GM12873 (cell line): ENCODE data around the gene TMCO4.

Source experiments
- TF ChIP-seq, protein P1 (sequence below): IDR thresholded peaks from 2 replicates; pipeline ENCODE4 v1.5.1; 2012; ENCODE audit warnings: low read depth, mild to moderate bottlenecking, moderate library complexity, low read length, control low read depth; ENCODE audit not compliant: insufficient read depth; ENCODE audit errors: missing control alignments

The TMCO4 gene

DNA sequence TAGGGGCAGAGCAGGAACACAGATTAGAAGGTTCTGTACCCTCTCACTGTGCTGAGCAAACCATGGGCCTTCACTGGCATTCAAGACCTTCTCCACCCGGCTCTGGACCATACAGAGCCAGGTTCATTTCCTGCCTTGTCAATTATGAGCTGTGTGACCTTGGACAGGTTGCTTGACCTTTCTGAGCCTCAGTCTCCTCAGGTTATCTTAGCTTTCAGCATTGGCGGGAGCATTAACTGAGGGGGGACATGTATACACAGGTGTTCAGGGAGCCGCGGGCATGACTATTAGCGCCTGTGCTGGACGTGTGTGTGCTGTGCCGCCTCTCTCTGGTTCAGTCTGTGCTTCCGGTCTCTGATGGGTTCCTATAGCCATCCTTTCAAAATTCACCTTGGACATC, 102.9 kb downstream of the TMCO4 start:
- TF ChIP-seq, protein P1, sequence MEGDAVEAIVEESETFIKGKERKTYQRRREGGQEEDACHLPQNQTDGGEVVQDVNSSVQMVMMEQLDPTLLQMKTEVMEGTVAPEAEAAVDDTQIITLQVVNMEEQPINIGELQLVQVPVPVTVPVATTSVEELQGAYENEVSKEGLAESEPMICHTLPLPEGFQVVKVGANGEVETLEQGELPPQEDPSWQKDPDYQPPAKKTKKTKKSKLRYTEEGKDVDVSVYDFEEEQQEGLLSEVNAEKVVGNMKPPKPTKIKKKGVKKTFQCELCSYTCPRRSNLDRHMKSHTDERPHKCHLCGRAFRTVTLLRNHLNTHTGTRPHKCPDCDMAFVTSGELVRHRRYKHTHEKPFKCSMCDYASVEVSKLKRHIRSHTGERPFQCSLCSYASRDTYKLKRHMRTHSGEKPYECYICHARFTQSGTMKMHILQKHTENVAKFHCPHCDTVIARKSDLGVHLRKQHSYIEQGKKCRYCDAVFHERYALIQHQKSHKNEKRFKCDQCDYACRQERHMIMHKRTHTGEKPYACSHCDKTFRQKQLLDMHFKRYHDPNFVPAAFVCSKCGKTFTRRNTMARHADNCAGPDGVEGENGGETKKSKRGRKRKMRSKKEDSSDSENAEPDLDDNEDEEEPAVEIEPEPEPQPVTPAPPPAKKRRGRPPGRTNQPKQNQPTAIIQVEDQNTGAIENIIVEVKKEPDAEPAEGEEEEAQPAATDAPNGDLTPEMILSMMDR, result no peak

DNA sequence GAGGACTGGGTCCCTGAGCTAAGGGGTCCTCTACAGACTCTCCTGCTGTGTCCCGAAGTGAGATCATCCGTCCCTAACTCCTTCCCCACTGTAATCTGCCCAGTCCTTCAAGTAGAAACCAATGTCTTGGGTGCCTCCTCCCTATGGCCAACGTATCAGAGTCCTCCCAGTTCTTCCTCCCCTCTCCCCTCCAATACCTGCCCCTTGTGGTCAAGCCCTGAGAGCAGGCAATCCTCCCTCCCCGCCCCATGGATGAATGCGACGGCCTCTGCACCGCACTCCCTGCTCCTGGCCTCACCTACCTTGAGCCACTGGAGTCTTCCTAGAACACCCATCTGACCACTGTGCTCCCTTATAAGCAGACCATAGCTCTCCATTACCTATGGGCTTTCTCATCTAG, 103.9 kb downstream of the TMCO4 start:
- TF ChIP-seq, protein P1, result no peak

DNA sequence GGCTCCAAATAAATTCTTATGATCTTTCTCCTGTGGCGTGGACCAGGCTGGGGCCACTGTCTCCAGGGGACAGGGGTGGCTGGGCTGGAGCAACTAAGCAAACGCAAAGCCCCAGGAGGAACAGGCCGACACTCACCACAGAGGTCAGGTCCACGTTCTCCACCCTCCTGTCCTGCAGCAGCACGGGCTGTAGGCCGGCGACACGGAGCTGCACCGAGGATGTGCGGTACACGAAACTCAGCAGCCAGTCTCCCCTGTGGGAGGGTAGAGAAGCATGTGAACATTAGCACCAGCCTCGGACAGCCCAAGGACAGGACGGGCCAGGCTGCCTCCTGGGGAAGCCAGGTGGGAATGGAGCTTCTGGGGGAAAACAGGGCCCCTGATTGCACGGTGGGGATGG, 105.4 kb downstream of the TMCO4 start:
- TF ChIP-seq, protein P1, result no peak

DNA sequence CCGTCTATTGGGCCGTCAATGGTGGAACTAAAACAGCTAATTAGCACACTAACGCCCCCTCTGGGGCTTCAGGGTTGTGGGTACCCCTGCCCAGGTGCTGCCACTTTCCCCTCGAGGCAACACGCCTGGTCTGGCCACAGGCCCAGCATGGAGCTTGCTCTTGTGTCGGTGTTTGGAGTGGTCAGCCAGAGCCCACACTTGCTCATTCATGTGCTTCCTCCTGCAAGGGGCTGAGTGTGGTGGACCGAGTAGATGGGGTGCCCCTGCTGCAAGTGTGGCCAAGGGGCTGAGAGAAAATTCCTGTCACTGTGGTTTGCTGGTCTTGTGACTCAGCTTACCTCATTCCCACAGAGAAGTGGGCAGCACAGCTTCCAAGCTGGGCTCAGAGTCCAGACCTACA, 109.4 kb downstream of the TMCO4 start:
- TF ChIP-seq, protein P1, result no peak

DNA sequence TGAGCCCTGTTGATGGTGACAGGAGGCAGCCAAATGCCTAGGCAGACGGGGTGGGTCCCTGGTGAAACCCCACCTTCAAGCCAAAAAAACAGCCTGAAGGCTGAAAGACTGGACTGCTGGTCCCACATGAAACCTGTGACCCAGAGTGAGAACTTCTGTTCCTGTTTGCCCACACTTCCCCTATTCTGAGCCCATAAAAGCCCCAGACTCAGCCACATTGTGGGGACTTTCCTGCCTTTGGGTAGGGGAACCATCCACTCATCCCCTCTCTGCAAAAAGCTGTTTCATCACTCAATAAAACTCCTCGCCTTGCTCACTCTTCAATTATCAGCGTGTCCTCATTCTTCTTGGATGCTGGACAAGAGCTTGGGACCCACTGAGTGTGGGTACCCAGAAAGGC, 109.9 kb downstream of the TMCO4 start:
- TF ChIP-seq, protein P1, result no peak

DNA sequence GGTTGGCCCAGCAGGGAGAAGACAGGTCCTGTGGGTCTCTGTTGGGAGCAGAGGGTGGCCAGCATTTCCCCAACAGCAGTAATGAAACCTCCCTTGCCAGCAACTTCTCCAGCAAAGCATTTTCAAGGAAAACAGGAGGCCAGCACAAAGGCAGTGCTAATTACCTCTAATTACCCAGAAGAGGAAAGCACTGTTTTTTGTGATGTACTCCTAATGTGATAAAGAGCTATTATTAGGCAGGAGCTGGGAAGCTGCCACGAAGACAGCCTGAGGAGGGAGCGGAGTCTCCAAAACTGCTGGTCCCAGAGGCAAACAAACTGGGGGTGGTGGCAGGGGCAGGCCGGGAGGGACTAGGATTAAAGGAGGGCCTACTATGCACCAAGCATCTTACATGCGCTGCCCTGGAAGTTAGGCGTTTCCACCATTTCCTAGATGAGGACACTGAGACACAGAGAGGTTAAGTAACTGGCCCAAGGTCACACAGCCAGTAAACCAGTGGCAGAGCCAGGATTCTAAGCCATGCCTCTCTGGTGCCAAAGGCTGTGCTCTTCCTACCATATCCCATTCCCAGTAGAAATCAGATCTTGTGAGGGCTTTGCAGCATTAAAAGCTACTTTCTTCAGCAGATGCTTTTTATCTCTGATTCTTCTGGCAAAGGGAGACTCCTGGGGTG, 110.5 kb downstream of the TMCO4 start:
- TF ChIP-seq, protein P1, result no peak

DNA sequence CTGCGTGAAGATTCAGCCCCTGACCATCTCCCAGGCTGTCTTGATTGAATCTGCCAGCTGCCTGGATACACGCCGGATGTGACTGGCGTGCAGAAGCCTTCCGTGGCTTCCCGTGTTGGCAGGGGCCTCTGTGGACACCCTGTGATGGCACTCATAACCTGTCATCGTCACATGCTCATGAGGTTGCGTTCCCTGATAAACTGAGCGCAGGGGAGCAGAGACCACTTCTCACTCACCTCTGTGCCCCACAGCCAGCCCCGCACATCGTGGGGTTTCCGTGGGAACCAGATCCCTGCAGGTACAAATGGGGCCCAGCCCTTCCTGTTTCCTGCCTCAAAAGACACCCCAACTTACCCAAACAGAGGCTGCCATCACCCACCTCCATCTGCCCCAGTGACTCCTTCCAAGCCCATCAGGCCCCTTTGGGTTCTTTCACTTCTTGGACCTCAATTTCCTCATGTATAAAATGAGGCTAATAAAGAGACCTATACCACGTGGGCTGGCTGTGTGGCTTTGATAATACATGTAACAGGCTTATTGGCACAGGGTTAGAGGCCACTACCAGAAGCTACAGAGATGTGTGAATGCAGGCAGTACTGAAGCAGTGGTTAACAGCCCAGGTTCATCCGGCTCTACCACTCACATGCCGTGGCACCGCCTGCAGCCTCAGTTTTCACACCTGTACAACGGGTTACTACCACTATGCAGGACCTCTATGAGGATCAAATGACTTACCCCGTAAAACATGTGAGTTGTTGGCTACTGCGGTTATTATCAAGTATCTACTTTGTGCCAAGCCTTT, 111.5 kb downstream of the TMCO4 start:
- TF ChIP-seq, protein P1, result no peak
